Mesendoderm (in vitro differentiated cells): ENCODE measurements around the gene SLC1A2. TPM values are rescaled to one million over a fixed set of nuclear protein-coding genes. Genes with fewer than 3 reads are reported as not detected.

Experiments
- DNase-seq: peaks from one replicate; pipeline ENCODE4 v3.0.0; 2013
- H2AK5ac ChIP-seq: 2 replicates; pipeline ENCODE4 v1.6.1; 2013; ENCODE audit warnings: low read length, inconsistent platforms
- H2BK120ac ChIP-seq: 2 replicates; pipeline ENCODE4 v1.6.1; 2013; ENCODE audit warnings: low read depth, mild to moderate bottlenecking, low read length, moderate library complexity, mixed read lengths
- H2BK15ac ChIP-seq: replicated peaks from 2 replicates; pipeline ENCODE4 v1.6.1; 2013; ENCODE audit warnings: low read depth, mild to moderate bottlenecking, moderate library complexity
- H2BK5ac ChIP-seq: 2 replicates; pipeline ENCODE4 v1.6.1; 2013; ENCODE audit warnings: low read length, inconsistent platforms
- H3K18ac ChIP-seq: 2 replicates; pipeline ENCODE4 v1.6.1; 2013; ENCODE audit warnings: mild to moderate bottlenecking, low read length, mixed read lengths
- H3K23ac ChIP-seq: one replicate; pipeline ENCODE4 v1.6.1; 2013; ENCODE audit warnings: low read length
- H3K27ac ChIP-seq: 2 replicates; pipeline ENCODE4 v1.5.1; 2013; ENCODE audit warnings: low read depth, mild to moderate bottlenecking, inconsistent platforms, low read length, moderate library complexity
- H3K27me3 ChIP-seq: 2 replicates; pipeline ENCODE4 v1.6.1; 2013; ENCODE audit warnings: low read length, control low read depth, mild to moderate bottlenecking, inconsistent platforms; ENCODE audit not compliant: insufficient read depth, poor library complexity
- H3K36me3 ChIP-seq: 2 replicates; pipeline ENCODE4 v1.6.1; 2013; ENCODE audit warnings: low read length, inconsistent platforms; ENCODE audit not compliant: control insufficient read depth, insufficient read depth
- H3K4ac ChIP-seq: one replicate; pipeline ENCODE4 v1.6.1; 2013; ENCODE audit warnings: low read depth, mild to moderate bottlenecking, low read length, moderate library complexity
- H3K4me1 ChIP-seq: 2 replicates; pipeline ENCODE4 v1.6.1; 2013; ENCODE audit warnings: low read depth, low read length, inconsistent platforms; ENCODE audit not compliant: control insufficient read depth
- H3K4me2 ChIP-seq: 2 replicates; pipeline ENCODE4 v1.6.1; 2013; ENCODE audit warnings: low read length
- H3K4me3 ChIP-seq: 2 replicates; pipeline ENCODE4 v1.5.1; 2013; ENCODE audit warnings: mild to moderate bottlenecking, low read length
- H3K56ac ChIP-seq: one replicate; pipeline ENCODE4 v1.6.1; 2013; ENCODE audit warnings: low read length
- H3K79me1 ChIP-seq: 2 replicates; pipeline ENCODE4 v1.6.1; 2013; ENCODE audit warnings: low read length, inconsistent platforms
- H3K79me2 ChIP-seq: 2 replicates; pipeline ENCODE4 v1.6.1; 2013; ENCODE audit warnings: mild to moderate bottlenecking, low read length; ENCODE audit not compliant: control insufficient read depth, insufficient read depth
- H3K9ac ChIP-seq: 2 replicates; pipeline ENCODE4 v1.6.1; 2013; ENCODE audit warnings: low read length, inconsistent platforms
- H4K5ac ChIP-seq: one replicate; pipeline ENCODE4 v1.6.1; 2013; ENCODE audit warnings: low read length
- H4K8ac ChIP-seq: one replicate; pipeline ENCODE4 v1.6.1; 2013; ENCODE audit warnings: low read depth, mild to moderate bottlenecking, control low read depth, low read length, moderate library complexity
- WGBS: extraction: QIAGEN DNeasy Blood & Tissue Kit; methylation state at CpG from one replicate; pipeline ENCODE4 v1.1.7; 2013; ENCODE audit warnings: low lambda C conversion rate, missing lambda C conversion rate; ENCODE audit not compliant: insufficient coverage; ENCODE audit errors: extremely low coverage; 5-methylcytosine and 5-hydroxymethylcytosine counted together
- polyA plus RNA-seq, 2 experiments: library from polyadenylated mRNA; stranded (reverse); fragments of 200-250 nt; gene quantifications; one replicate each; pipeline ENCODE4 v1.2.3, GENCODE V29; 2013

Gene SLC1A2
- 0.58 TPM for polyA plus RNA-seq (2013, experiment 1 of 2)
- polyA plus RNA-seq (2013, experiment 2 of 2), result 0.43 TPM

DNA sequence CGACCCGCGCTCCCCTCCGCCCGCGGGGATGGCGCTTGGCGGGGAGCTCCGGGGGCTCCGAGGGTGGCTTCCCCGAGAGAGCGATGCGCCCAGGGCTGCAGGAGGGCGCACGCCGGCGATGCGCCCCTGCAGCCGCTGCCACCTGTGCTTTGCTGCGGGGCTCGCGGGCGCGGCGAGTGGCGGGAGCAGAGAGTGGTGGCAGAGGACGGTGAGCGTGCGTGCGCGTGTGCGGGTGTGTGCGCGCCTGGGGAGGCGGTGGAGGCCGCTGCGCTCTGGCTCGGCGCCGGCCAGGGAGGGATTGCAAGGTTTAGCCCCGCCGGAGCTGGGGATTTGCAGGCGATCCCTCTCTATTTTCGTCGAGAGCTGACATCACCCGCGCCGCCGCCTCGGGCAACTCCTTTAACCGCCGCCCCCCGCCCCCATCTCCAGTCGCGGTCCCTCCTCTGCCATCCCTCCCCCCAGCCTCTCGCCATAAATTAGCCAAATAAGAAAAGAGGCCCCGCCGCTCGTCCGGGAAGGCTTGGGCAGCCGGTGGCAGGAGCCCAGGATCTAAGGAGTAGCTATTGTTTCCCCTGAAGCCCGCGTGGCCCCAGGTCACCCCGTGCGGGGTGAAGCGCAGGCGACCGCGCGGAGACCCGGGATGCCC, at the start of gene SLC1A2:
SLC1A2 (minus strand) TSS at position 375 of the 646 bp plus-strand sequence. CDS start 592 bp downstream, outside the sequence.
- H2BK15ac ChIP-seq, result no peak within 1 kb of the TSS
- H2AK5ac ChIP-seq, result no peak within 1 kb of the TSS
- WGBS, result no CpG with 5 or more reads among the region's 71 CpGs
- peak within 1 kb of the TSS; percentile 69 for H3K9ac ChIP-seq
- no peaks in the 10 kb centered on the region for H3K4me1 ChIP-seq
- no peaks in the 10 kb centered on the region for H3K36me3 ChIP-seq
- no peak within 1 kb of the TSS for H3K4ac ChIP-seq
- no peak within 1 kb of the TSS for H2BK5ac ChIP-seq
- peak within 1 kb of the TSS; percentile 83 for H3K56ac ChIP-seq
- peak within 1 kb of the TSS; percentile 55 for H3K4me3 ChIP-seq
- H3K23ac ChIP-seq, result peak within 1 kb of the TSS; percentile 11
- H3K18ac ChIP-seq, result peak within 1 kb of the TSS; percentile 6
- peak; percentile 71 for DNase-seq
- H3K79me1 ChIP-seq, result no peaks in the 10 kb centered on the region
- H3K27me3 ChIP-seq, result peaks cover 42% of the 10 kb centered on the region
- peak within 1 kb of the TSS; percentile 85 for H3K4me2 ChIP-seq
- H4K8ac ChIP-seq, result no peak within 1 kb of the TSS
- no peak within 1 kb of the TSS for H4K5ac ChIP-seq
- no peak within 1 kb of the TSS for H3K27ac ChIP-seq
- H2BK120ac ChIP-seq, result no peak within 1 kb of the TSS
- H3K79me2 ChIP-seq, result no peaks in the 10 kb centered on the region

DNA sequence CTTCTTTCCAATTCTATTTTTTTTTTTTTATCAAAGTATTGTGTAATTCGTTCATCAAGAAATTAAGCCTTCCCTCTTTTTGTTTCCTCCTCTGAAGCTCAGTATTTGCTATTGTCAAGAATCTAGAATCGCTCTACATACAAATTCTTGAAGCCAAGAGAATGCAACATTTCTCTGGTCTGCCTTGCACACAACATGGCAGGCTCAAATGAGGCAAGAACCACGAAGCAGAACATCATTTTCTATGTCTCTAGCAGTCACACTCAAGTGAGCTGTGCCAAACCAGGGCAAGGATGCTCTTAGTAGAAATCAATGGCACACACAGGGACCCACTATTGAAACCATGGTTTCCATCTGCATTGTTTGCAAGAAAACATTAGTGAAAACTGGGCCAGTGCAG, 46.7 kb upstream of the SLC1A2 start:
- H3K36me3 ChIP-seq, result no peaks in the 10 kb centered on the region

DNA sequence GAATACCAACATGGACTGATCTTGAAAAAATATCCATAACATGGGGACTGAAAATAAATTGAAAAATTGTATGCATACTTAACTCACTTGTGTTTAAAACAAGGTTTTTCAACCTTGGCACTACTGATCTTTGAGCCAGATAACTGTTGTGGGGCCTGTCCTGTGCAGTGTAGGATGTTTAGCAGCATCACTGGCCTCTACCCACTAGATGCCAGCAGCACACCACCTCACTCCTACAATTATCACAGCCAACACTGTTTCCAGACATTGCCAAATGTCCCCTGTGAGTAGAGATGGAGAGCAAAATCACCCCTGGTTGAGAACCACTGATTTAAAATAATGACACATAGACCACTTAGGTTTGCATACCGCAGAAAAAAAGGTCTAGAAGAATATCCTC, 45.0 kb upstream of the SLC1A2 start:
- H3K4me2 ChIP-seq, result no peak overlapping the region
- H4K5ac ChIP-seq, result no peak overlapping the region
- no peak overlapping the region for H3K23ac ChIP-seq
- no peak for DNase-seq
- H3K4ac ChIP-seq, result no peak overlapping the region
- no peaks in the 10 kb centered on the region for H3K79me2 ChIP-seq
- H3K27me3 ChIP-seq, result no peaks in the 10 kb centered on the region
- no peak overlapping the region for H3K9ac ChIP-seq
- H2BK120ac ChIP-seq, result no peak overlapping the region
- no peak overlapping the region for H3K18ac ChIP-seq
- WGBS, result no CpG with 5 or more reads among the region's 1 CpG
- H3K4me3 ChIP-seq, result no peak overlapping the region
- H3K79me1 ChIP-seq, result no peaks in the 10 kb centered on the region
- H2AK5ac ChIP-seq, result no peak overlapping the region
- no peak overlapping the region for H3K27ac ChIP-seq
- no peak overlapping the region for H4K8ac ChIP-seq
- H2BK15ac ChIP-seq, result no peak overlapping the region
- no peaks in the 10 kb centered on the region for H3K4me1 ChIP-seq
- no peaks in the 10 kb centered on the region for H3K36me3 ChIP-seq
- H2BK5ac ChIP-seq, result no peak overlapping the region
- no peak overlapping the region for H3K56ac ChIP-seq

More for the DNA sequence above, 46.7 kb upstream of the SLC1A2 start:
- Histone ChIP-seq H3K23ac (no peak overlapping the region), H4K8ac (no peak overlapping the region), H3K79me2 (no peaks in the 10 kb centered on the region), H2BK5ac (no peak overlapping the region), H3K4ac (no peak overlapping the region), H3K27me3 (no peaks in the 10 kb centered on the region), H3K27ac (no peak overlapping the region), H3K4me2 (no peak overlapping the region), H2BK15ac (no peak overlapping the region), H3K79me1 (no peaks in the 10 kb centered on the region), H2BK120ac (no peak overlapping the region), H3K4me3 (no peak overlapping the region), H3K4me1 (no peaks in the 10 kb centered on the region), H4K5ac (no peak overlapping the region), H2AK5ac (no peak overlapping the region), H3K56ac (no peak overlapping the region), H3K9ac (no peak overlapping the region), H3K18ac (no peak overlapping the region)
- no peak for DNase-seq
- no CpG with 5 or more reads among the region's 3 CpGs for WGBS

DNA sequence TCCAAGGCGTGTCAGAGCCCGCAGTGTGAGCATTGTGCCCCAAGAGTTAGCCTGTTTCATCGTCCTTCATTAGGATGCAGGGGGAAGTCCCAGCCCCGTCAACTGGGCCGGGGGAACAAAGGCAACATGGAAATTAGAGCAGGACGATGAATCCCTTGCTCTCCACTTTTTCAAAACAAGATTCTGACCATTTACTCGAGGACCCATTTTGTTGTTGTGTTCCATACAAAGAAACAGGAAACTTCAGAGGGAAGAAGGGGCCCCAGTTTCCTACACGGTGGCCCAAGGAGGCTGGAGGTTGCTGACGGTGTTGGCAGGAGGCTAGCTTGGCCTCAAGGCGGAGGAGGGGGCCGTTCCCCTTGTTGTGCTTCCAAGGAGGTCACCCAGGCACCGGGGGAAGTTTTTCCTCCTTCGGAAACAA, 44.0 kb upstream of the SLC1A2 start:
- Histone ChIP-seq H2BK15ac (no peak overlapping the region), H2AK5ac (no peak overlapping the region), H3K36me3 (no peaks in the 10 kb centered on the region), H3K79me1 (no peaks in the 10 kb centered on the region), H4K5ac (no peak overlapping the region), H3K4me1 (no peaks in the 10 kb centered on the region), H3K79me2 (no peaks in the 10 kb centered on the region), H3K18ac (no peak overlapping the region), H3K56ac (no peak overlapping the region), H3K23ac (no peak overlapping the region), H2BK120ac (no peak overlapping the region), H3K4ac (no peak overlapping the region), H2BK5ac (no peak overlapping the region), H3K27me3 (no peaks in the 10 kb centered on the region), H4K8ac (no peak overlapping the region), H3K9ac (no peak overlapping the region), H3K4me2 (no peak overlapping the region), H3K4me3 (no peak overlapping the region), H3K27ac (no peak overlapping the region)
- DNase-seq, result no peak
- no CpG with 5 or more reads among the region's 13 CpGs for WGBS

DNA sequence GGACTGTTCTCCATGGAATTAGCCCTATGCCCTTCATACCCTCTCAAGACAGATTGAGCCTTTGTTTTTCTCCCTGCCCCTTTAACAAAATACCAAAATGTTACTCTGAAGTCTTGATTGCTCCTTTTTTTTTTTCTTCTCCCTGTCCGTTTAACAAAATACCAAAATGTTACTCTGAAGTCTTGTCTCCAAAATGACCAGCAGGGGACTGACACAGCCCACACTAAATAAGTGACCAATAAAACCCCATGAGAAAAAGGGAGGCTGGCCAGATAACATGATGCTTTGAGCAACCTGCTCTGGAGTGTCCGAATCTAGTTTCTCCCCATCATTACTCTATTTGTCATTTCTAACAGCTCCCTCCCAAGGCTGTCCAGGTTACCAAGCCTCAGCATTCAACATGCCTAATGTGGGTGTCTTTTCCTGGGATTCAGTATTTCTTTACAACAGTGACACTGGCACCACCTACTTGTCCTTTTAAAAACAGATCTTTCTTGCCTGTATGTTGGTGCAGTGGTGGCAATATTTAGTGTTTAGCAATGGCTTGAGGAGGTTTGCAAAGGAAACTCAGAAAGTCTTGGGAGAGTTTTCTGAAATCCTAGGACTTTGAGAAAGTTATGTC, 42.7 kb upstream of the SLC1A2 start:
- Histone ChIP-seq H3K4me2 (no peak overlapping the region), H3K56ac (no peak overlapping the region), H2AK5ac (no peak overlapping the region), H3K4me3 (no peak overlapping the region), H3K4me1 (no peaks in the 10 kb centered on the region), H2BK15ac (no peak overlapping the region), H2BK5ac (no peak overlapping the region), H3K27ac (no peak overlapping the region), H4K5ac (no peak overlapping the region), H3K79me1 (no peaks in the 10 kb centered on the region), H3K18ac (no peak overlapping the region), H4K8ac (no peak overlapping the region), H2BK120ac (no peak overlapping the region), H3K27me3 (no peaks in the 10 kb centered on the region), H3K4ac (no peak overlapping the region), H3K9ac (no peak overlapping the region), H3K36me3 (no peaks in the 10 kb centered on the region), H3K23ac (no peak overlapping the region), H3K79me2 (no peaks in the 10 kb centered on the region)
- WGBS, result no CpG with 5 or more reads among the region's 2 CpGs
- peak; percentile 21 for DNase-seq
